Measurements from ENCODE around the gene TIMM22.

GRCh38 chr17:983921-984320, 13.0 kb upstream of the TIMM22 start:
- TF ChIP-seq SRF (IDR thresholded peaks at IDR 0.05; ENCODE audit: low read depth) (no peak), EZH2phosphoT487 (IDR thresholded peaks at IDR 0.05; ENCODE audit: borderline replicate concordance) (no peak), POLR2AphosphoS5 (IDR thresholded peaks at IDR 0.05; ENCODE audit: low read depth, low read length) (no peak), MAX (IDR thresholded peaks at IDR 0.05) (no peak), ZNF274 (IDR thresholded peaks at IDR 0.05; ENCODE audit: low read depth, low read length) (no peak), SIN3A (IDR thresholded peaks at IDR 0.05; ENCODE audit: low read depth) (no peak)
- TF ChIP-seq, protein P1, sequence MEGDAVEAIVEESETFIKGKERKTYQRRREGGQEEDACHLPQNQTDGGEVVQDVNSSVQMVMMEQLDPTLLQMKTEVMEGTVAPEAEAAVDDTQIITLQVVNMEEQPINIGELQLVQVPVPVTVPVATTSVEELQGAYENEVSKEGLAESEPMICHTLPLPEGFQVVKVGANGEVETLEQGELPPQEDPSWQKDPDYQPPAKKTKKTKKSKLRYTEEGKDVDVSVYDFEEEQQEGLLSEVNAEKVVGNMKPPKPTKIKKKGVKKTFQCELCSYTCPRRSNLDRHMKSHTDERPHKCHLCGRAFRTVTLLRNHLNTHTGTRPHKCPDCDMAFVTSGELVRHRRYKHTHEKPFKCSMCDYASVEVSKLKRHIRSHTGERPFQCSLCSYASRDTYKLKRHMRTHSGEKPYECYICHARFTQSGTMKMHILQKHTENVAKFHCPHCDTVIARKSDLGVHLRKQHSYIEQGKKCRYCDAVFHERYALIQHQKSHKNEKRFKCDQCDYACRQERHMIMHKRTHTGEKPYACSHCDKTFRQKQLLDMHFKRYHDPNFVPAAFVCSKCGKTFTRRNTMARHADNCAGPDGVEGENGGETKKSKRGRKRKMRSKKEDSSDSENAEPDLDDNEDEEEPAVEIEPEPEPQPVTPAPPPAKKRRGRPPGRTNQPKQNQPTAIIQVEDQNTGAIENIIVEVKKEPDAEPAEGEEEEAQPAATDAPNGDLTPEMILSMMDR (IDR thresholded peaks at IDR 0.05 in 2 of 3, conservative IDR thresholded peaks at IDR 0.05 in 1 of 3; ENCODE audit: borderline replicate concordance in 1 of 3, insufficient read depth in 1 of 3, low read depth in 2 of 3, low read length in 2 of 3) = no peak

All from HCT116 (cell line).